GM12878 (cell line): ENCODE results near the gene CILP2. TPM values are rescaled to one million over a fixed set of nuclear protein-coding genes. Genes with fewer than 3 reads are reported as not detected.
A peak's percentile ranks its signal among the peaks of the same experiment; 100 is the strongest.

Experiments used
- BHLHE40 ChIP-seq, 2 experiments: fragments of 450-650 bp in 1 of 2; IDR thresholded peaks; 2 replicates each; pipeline ENCODE4 v1.6.1; 2011 to 2017; ENCODE audit warnings: low read depth in 2 of 2, borderline replicate concordance in 1 of 2, improper control_type of control experiment in 1 of 2, low read length in 1 of 2, mild to moderate bottlenecking in 1 of 2
- EGR1 ChIP-seq, 2 experiments: IDR thresholded peaks; 1 replicate in 1 of 2; 2 replicates in 1 of 2; pipeline ENCODE4 v1.6.1; 2011 to 2012; ENCODE audit warnings: low read depth in 2 of 2, low read length in 2 of 2, borderline replicate concordance in 1 of 2, mild to moderate bottlenecking in 1 of 2, moderate library complexity in 1 of 2
- FOS ChIP-seq: IDR thresholded peaks from 3 replicates; pipeline ENCODE4 v1.6.1; 2011; ENCODE audit warnings: borderline replicate concordance; ENCODE audit not compliant: insufficient read length; ENCODE audit errors: extremely low read depth
- IKZF1 ChIP-seq: fragments of 450-650 bp; conservative IDR thresholded peaks from 2 replicates; pipeline ENCODE4 v1.6.1; 2017; ENCODE audit warnings: antibody characterized with exemption, mild to moderate bottlenecking
- JUNB ChIP-seq: IDR thresholded peaks from 2 replicates; pipeline ENCODE4 v1.6.1; 2016; ENCODE audit warnings: antibody characterized with exemption, mild to moderate bottlenecking
- JUND ChIP-seq: IDR thresholded peaks from 2 replicates; pipeline ENCODE4 v1.6.1; 2012; ENCODE audit warnings: low read depth, mild to moderate bottlenecking, low read length, improper control_type of control experiment, moderate library complexity
- MAX ChIP-seq: IDR thresholded peaks from 2 replicates; pipeline ENCODE4 v1.6.1; 2012; ENCODE audit warnings: low read depth, low read length, improper control_type of control experiment
- MYC ChIP-seq: IDR thresholded peaks from 2 replicates; pipeline ENCODE4 v1.6.1; 2011; ENCODE audit warnings: mild to moderate bottlenecking, low read length, moderate library complexity, inconsistent platforms; ENCODE audit not compliant: insufficient read depth, insufficient replicate concordance, insufficient read length, severe bottlenecking
- NKRF ChIP-seq: fragments of 450-650 bp; conservative IDR thresholded peaks from 2 replicates; pipeline ENCODE4 v1.6.1; 2017; ENCODE audit warnings: mild to moderate bottlenecking, moderate library complexity
- NRF1 ChIP-seq: conservative IDR thresholded peaks from 2 replicates; pipeline ENCODE4 v1.6.1; 2011; ENCODE audit warnings: mild to moderate bottlenecking, low read depth, low read length, improper control_type of control experiment
- PML ChIP-seq: IDR thresholded peaks from 2 replicates; pipeline ENCODE4 v1.6.1; 2012; ENCODE audit warnings: low read length, inconsistent platforms
- POLR2AphosphoS5 ChIP-seq: IDR thresholded peaks from 2 replicates; pipeline ENCODE4 v1.6.1; 2011; ENCODE audit warnings: mild to moderate bottlenecking, low read length, inconsistent platforms
- RAD21 ChIP-seq: IDR thresholded peaks from 2 replicates; pipeline ENCODE4 v1.6.1; 2011; ENCODE audit warnings: mild to moderate bottlenecking, low read depth, low read length, moderate library complexity; ENCODE audit not compliant: insufficient read depth
- RELA ChIP-seq: fragments of 450-650 bp; IDR thresholded peaks from 2 replicates; pipeline ENCODE4 v1.8.0; 2014; ENCODE audit warnings: borderline replicate concordance; ENCODE audit not compliant: partially characterized antibody
- REST ChIP-seq: IDR thresholded peaks from 2 replicates; pipeline ENCODE4 v1.6.1; 2012; ENCODE audit warnings: mild to moderate bottlenecking, low read depth, low read length
- SIN3A ChIP-seq: IDR thresholded peaks from 2 replicates; pipeline ENCODE4 v1.6.1; 2012; ENCODE audit warnings: low read depth, low read length, improper control_type of control experiment
- SMAD1 ChIP-seq: fragments of 450-650 bp; IDR thresholded peaks from 2 replicates; pipeline ENCODE4 v1.6.1; 2018; ENCODE audit warnings: mild to moderate bottlenecking, low read depth; ENCODE audit not compliant: partially characterized antibody
- SPI1 ChIP-seq: IDR thresholded peaks from 2 replicates; pipeline ENCODE4 v1.6.1; 2011; ENCODE audit warnings: low read depth, mild to moderate bottlenecking, low read length, moderate library complexity, borderline replicate concordance; ENCODE audit not compliant: insufficient read depth
- SREBF2 ChIP-seq: IDR thresholded peaks from 2 replicates; pipeline ENCODE4 v1.6.1; 2012; ENCODE audit warnings: mild to moderate bottlenecking, low read length
- TBL1XR1 ChIP-seq: IDR thresholded peaks from 2 replicates; pipeline ENCODE4 v1.6.1; 2012; ENCODE audit warnings: low read depth, low read length, improper control_type of control experiment
- TCF3 ChIP-seq: IDR thresholded peaks from 2 replicates; pipeline ENCODE4 v1.6.1; 2012; ENCODE audit warnings: low read depth, mild to moderate bottlenecking, low read length, borderline replicate concordance; ENCODE audit not compliant: insufficient read depth
- USF2 ChIP-seq: IDR thresholded peaks from 2 replicates; pipeline ENCODE4 v1.6.1; 2011; ENCODE audit warnings: low read depth, low read length, improper control_type of control experiment, borderline replicate concordance
- ZNF207 ChIP-seq: fragments of 450-650 bp; IDR thresholded peaks from 2 replicates; pipeline ENCODE4 v1.6.1; 2014; ENCODE audit warnings: antibody characterized with exemption, mild to moderate bottlenecking, borderline replicate concordance
- polyA plus RNA-seq, 11 experiments: library from polyadenylated mRNA; depleted of rRNA in 4 of 11; unstranded in 6 of 11; stranded (reverse) in 5 of 11; fragments of >200 nt; fragmentation: Nextera tagmentation in 4 of 11; fragmentation: Illumina TruSeq in 1 of 11; extraction: Ambion mirVana in 4 of 11; extraction: Trizol in 1 of 11; gene quantifications; 1 replicate in 1 of 11; 2 replicates in 10 of 11; pipeline versions ENCODE4 v1.2.1 to v1.2.3, GENCODE V29; 2011 to 2016; ENCODE audit warnings: inconsistent platforms in 2 of 11, missing spikeins in 2 of 11, low read depth in 1 of 11
- total RNA-seq, 4 experiments: library from RNA; depleted of rRNA in 3 of 4; stranded (reverse); fragments of >200 nt in 3 of 4; fragmentation: Illumina TruSeq in 1 of 4; extraction: Trizol in 1 of 4; gene quantifications; 2 replicates each; pipeline versions ENCODE4 v1.2.1 to v1.2.3, GENCODE V29; 2013 to 2021

The CILP2 gene
- total and polyA plus RNA-seq, 10 of the 15 experiments (the other 5 are each of a cell fraction or from before 2014, with no cell fraction given) = 0.05 to 0.08 (median 0.06) TPM; not detected in 6

- TF ChIP-seq POLR2AphosphoS5 (peak; percentile 74), EGR1 (IDR thresholded peaks at IDR 0.05; ENCODE audit: borderline replicate concordance in 1 of 2, low read depth in 2 of 2, low read length in 2 of 2) (no peak), NRF1 (no peak), SIN3A (no peak), SPI1 (no peak), ZNF207 (no peak), FOS (no peak), REST (no peak), MYC (no peak), NKRF (no peak), BHLHE40 (IDR thresholded peaks at IDR 0.05; ENCODE audit: borderline replicate concordance in 1 of 2, low read depth in 2 of 2, low read length in 1 of 2) (peak; percentile 60 to 74; a peak in 3 of 4 replicates), TCF3 (no peak), JUND (0 out of 2 replicates have a peak, but pooled peaks have one; percentile 48), SMAD1 (no peak), JUNB (no peak), TBL1XR1 (no peak), SREBF2 (no peak), USF2 (peak; percentile 90), RELA (peak; percentile 66), RAD21 (no peak), IKZF1 (peak; percentile 43), MAX (no peak; the same call in 1 of the 2 replicates), PML (no peak)
These were observed 49.0 kb upstream of the CILP2 start (continued) for GRCh38 chr19:19488875-19489690.
